ENCODE results near the gene TGM4.

TGM4 gene

GRCh38 chr3:44915702-44916438, 41.5 kb downstream of the TGM4 start:
- no peak for TF ChIP-seq CTCF (IDR thresholded peaks at IDR 0.05; ENCODE audit: control extremely low read depth, extremely low read depth, low read depth, missing control alignments)
- ChIA-PET POLR2A (no interaction called here), CTCF (interaction anchor here (1.7 to 14.3 kb wide), 7 partner anchors 8 to 592 kb away, joined by 6 to 95 read pairs (median 12); no protein-coding TSS in a partner anchor)
- no peak for DNase-seq (ENCODE audit: extremely low spot score)

- no peak for TF ChIP-seq CTCF (IDR thresholded peaks at IDR 0.05; ENCODE audit: control extremely low read depth, extremely low read depth, low read depth, missing control alignments)
- POLR2A ChIA-PET = no interaction called here
- CTCF ChIA-PET = interaction anchor here (14.3 kb wide), 1 partner anchor 384 kb away, joined by 95 read pairs; no protein-coding TSS in a partner anchor
Measured at GRCh38 chr3:44918087-44918486, 43.7 kb downstream of the TGM4 start.

GRCh38 chr3:44918581-44918980, 44.2 kb downstream of the TGM4 start:
- no peak for DNase-seq (ENCODE audit: extremely low spot score)
- ChIA-PET CTCF (no interaction called here), POLR2A (no interaction called here)
- no peak for TF ChIP-seq CTCF (IDR thresholded peaks at IDR 0.05; ENCODE audit: control extremely low read depth, extremely low read depth, low read depth, missing control alignments)

More at GRCh38 chr3:44918087-44918486, 43.7 kb downstream of the TGM4 start:
- DNase-seq (ENCODE audit: extremely low spot score) = no peak

GRCh38 chr3:44920081-44920480, 45.7 kb downstream of the TGM4 start:
- no peak for DNase-seq (ENCODE audit: extremely low spot score)
- CTCF ChIA-PET = interaction anchor here (1.1 kb wide), 1 partner anchor 387 kb away, joined by 4 read pairs; no protein-coding TSS in a partner anchor
- POLR2A ChIA-PET = no interaction called here
- TF ChIP-seq CTCF (IDR thresholded peaks at IDR 0.05; ENCODE audit: control extremely low read depth, extremely low read depth, low read depth, missing control alignments) = no peak

GRCh38 chr3:44923632-44924456, 49.4 kb downstream of the TGM4 start:
- no peak for DNase-seq (ENCODE audit: extremely low spot score)
- no peak for TF ChIP-seq CTCF (IDR thresholded peaks at IDR 0.05; ENCODE audit: control extremely low read depth, extremely low read depth, low read depth, missing control alignments)
- POLR2A ChIA-PET = no interaction called here
- CTCF ChIA-PET = interaction anchor here (0.9 to 3.3 kb wide), 7 partner anchors 9 to 393 kb away, joined by 3 to 16 read pairs (median 4); no protein-coding TSS in a partner anchor

- CTCF ChIA-PET = interaction anchor here (1.2 to 3.3 kb wide), 6 partner anchors 9 to 394 kb away, joined by 3 to 16 read pairs (median 4); no protein-coding TSS in a partner anchor
- DNase-seq (ENCODE audit: extremely low spot score) = no peak
- POLR2A ChIA-PET = no interaction called here
- no peak for TF ChIP-seq CTCF (IDR thresholded peaks at IDR 0.05; ENCODE audit: control extremely low read depth, extremely low read depth, low read depth, missing control alignments)
Measured at GRCh38 chr3:44924457-44925084, 50.2 kb downstream of the TGM4 start.
